Endothelial cell of umbilical vein (primary cell): ENCODE results near the gene CACNB3.

Source experiments
- CTCF ChIP-seq, 2 donors: IDR thresholded peaks; 1 replicate in 1 of 2; 2 replicates in 1 of 2; pipeline ENCODE4 v1.5.1; 2011; ENCODE audit warnings: low read length in 2 of 2, mild to moderate bottlenecking in 2 of 2, moderate library complexity in 2 of 2, control low read depth in 1 of 2, inconsistent platforms in 1 of 2, low read depth in 1 of 2; ENCODE audit not compliant: insufficient read depth in 1 of 2; ENCODE audit errors: extremely low read depth in 1 of 2
- EZH2 ChIP-seq: IDR thresholded peaks from 2 replicates; pipeline ENCODE4 v1.6.1; 2012; ENCODE audit warnings: borderline replicate concordance, low read depth, mild to moderate bottlenecking, moderate library complexity, low read length, inconsistent platforms; ENCODE audit not compliant: severe bottlenecking
- FOS ChIP-seq: IDR thresholded peaks from 2 replicates; pipeline ENCODE4 v1.6.1; 2011; ENCODE audit warnings: mild to moderate bottlenecking, low read length, moderate library complexity, borderline replicate concordance; ENCODE audit not compliant: insufficient read depth
- GATA2 ChIP-seq: IDR thresholded peaks from 2 replicates; pipeline ENCODE4 v1.7.0; 2011; ENCODE audit warnings: low read depth, mild to moderate bottlenecking, moderate library complexity, mixed read lengths, low read length; ENCODE audit not compliant: insufficient read length, insufficient read depth
- MYC ChIP-seq: IDR thresholded peaks from one replicate; pipeline ENCODE4 v1.6.1; 2011; ENCODE audit warnings: mild to moderate bottlenecking, low read depth, low read length
- POLR2A ChIP-seq: IDR thresholded peaks from 2 replicates; pipeline ENCODE4 v1.6.1; 2012; ENCODE audit warnings: low read depth, mild to moderate bottlenecking, control low read depth, low read length

DNA sequence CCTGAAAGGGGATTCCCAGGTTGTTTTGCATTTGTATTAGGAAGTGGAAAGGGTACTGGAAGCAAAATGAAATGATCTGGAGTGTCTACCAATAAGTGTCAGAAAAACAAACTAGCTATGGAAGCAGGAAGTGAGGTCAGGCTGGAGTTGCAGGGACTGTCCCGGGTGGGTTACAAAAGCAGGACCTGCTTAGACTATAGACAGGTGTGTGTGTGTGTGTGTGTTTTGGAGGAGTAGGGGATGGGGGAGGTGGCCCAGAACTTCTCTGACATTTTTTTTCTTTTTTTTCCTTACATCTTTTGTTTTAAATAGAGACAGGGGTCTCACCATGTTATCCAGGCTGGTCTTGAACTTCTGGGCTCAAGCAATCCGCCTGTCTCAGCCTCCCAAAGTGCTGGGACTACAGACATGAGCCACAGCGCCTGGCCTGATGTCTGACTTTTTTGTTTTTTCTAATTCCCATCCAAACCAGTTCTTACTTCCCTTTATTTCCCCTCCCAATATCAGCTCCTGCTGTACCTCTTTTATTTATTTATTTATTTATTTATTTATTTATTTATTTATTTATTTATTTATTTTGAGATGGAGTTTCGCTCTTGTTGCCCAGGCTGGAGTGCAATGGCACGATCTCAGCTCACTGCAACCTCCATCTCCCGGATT, 47.9 kb downstream of the CACNB3 start:
- no peak for TF ChIP-seq CTCF (IDR thresholded peaks at IDR 0.05; ENCODE audit: extremely low read depth in 1 of 2, insufficient read depth in 1 of 2, low read depth in 1 of 2, low read length in 2 of 2)
- no peak for TF ChIP-seq POLR2A
- no peak for TF ChIP-seq FOS
- no peak for TF ChIP-seq EZH2
- no peak for TF ChIP-seq MYC
- TF ChIP-seq GATA2 = no peak
